M059J (cell line): ENCODE measurements around the gene PARL. TPM values are rescaled to one million over a fixed set of nuclear protein-coding genes. Genes with fewer than 3 reads are reported as not detected.

Experiments used
- DNase-seq: peaks from one replicate; pipeline ENCODE4 v3.0.0-alpha.2; 2012; ENCODE audit warnings: low read depth
- total RNA-seq: library from RNA; depleted of rRNA; stranded (reverse); fragments of >200 nt; shearing (Covaris generic); gene quantifications from 2 replicates; pipeline ENCODE4 v1.2.3, GENCODE V29; 2014

The PARL gene
- total RNA-seq, 1 experiment from 2014 or later, result 75.4 TPM

DNA sequence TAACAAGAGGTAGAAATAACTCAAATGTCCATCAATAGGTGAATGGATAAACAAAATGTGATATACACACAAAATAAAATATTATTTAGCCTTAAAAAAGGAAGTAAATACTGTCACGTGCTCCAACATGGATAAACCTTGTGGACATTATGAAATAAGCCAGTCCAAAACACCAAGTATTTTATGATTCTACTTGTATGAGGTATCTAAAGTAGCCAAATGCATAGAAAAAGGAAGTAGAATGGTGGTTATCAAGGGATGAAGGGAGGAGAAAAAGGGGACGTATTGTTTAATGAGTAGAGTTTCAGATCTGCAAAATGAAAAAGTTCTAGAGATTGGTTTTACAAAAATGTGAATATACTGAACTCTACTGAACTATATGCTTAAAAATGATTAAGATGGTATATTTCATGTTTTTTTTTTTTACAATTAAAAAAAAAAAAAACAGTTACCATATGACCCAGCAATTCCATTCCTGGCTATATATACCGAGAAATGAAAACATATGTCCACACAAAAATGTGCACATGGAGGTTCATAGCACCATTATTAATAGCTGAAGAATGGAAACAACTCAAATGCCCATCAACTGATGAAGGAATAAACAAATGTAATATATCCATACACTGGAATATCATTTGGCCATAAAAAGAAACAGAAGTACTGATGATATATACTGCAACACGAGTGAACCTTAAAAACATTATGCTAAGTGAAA lies 30.2 kb downstream of the PARL start:
- DNase-seq, result no peak

DNA sequence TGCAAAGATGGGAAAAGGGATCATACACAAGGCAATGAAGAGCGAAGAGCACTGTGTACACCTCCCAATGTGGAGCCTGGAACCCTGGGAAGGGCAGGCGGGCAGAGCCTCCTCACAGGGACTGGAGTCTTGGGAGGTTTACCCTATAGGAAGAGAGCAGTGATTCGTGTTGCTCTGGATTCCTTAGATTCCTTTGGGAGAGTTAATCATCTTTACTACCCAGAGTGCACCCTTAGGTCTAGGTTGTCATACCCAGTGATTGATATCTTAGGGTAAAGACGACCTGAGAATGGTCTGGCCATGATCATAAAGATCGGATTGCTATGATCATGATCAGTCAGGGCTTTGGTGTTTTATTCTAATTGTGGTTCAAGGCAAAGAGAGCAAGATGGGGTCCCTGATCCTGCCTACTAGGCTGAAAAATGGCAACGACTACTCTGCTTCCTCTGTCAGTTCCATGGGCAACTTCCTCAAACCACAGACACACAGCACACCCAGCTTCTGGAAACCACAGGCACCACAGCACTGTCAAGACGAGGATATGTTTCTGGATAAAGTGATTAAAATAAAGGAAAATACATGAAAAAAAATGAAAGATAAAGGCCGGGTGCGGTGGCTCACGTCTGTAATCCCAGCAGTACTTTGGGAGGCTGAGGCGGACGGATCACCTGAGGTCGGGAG lies 38.9 kb downstream of the PARL start:
- DNase-seq, result peak; percentile 46

DNA sequence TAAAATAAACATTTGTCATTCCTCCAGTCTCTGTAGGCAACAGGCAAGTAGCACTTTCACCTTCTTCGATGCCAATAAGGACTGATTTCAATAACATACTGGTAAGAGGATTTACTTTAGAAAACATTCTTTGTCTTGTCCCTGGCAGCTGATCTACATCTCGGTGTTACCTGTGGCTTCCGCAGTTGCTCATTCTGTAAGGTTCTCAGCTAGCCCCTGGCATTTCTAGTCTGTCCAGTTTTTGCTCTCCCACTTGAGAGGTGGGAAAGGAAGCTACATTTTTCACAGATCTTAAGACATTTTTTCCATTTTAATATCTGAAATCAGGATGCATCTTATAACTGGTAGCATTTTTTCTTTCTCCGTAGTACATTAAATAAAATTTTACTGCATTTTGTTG lies 39.6 kb downstream of the PARL start:
- no peak for DNase-seq

DNA sequence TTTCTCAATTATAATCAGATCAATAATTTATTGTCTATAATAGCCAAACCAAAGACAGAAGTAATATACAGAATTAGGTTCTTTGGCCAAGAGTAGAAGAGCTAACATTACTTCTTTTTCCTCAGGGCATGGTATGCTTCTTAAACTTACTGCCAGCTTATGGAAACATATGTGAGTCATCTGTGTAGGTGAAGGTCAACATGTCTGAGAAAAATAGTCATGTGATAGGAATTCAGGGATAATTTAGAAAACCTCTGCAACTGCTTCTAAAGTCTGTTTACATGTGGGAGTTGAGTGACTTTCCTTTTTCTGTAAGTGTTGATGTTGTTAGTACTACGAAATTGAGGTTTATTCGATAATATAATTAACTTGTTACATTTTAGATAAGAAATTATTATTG lies 40.1 kb downstream of the PARL start:
- DNase-seq, result peak; percentile 87

DNA sequence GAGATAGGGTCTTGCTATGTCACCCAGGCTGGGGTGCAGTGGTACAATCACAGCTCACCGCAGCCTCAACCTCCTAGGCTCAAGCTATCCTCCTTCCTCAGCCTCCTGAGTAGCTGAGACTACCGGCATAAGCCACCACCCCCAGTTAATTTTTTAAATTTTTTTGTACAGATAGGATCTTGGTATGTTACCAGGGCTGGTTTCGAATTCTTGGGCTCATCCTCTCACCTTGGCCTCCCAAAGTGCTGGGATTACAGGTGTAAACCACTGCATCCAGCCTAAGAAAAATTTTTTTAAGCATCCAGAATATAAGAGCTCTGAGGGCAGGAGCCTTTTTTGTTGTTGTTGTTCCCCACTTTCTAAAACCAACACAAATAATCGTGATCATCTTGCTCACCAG lies 44.9 kb downstream of the PARL start:
- DNase-seq, result no peak

DNA sequence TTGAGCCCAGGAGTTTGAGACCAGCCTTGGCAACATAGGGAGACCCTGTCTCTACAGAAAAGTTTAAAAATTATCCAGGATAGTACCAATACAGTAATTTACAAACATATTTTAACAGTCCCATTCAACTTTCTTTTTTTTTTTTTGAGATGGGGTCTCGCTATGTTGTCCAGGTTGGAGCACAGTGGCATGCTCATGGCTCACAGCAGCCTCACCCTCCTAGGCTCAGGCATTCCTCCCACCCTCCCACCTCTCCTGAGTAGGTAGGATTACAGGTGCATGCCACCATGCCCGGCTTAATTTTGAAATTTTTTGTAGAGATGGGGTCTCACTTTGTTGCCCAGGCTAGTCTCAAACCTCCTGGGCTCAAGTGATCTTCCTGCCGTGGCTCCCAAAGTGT lies 46.8 kb downstream of the PARL start:
- DNase-seq, result no peak

DNA sequence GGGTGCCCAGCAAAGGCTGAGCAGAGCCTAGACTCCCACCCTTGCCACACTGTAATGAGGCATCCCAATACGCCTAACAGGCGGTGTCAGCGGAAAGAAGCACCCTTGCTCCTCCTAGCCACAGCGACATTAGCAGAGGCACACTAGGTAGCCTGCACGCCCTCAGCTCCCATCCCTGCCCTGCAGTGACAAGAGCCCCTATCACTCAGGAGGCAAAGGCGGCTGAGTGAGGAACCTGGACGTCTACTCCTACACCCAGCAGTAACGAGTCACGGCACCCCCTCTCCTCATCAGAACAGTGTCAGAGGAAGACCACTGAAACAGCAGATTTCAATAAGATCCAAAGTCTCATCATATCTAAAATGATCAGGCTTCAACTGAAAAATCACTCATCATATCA lies 47.3 kb downstream of the PARL start:
- no peak for DNase-seq

DNA sequence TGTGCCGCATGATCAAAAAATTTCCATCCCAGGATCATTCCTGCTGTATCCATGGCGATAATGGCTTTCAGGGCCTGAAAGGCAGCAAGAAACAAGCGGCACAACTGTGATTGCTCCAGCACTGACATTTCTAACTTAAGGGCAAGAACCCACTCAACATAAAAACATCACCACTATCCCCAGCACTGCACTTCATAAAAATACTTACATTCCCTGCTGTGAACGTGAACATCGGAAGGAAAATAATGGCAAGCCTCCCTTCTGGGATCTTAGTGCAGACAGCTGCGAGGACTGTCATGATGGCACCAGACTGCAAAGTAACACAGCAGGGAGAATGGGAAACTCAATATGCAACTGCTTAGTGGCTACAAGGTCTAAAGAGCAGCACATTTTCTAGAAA lies 51.2 kb downstream of the PARL start:
- DNase-seq, result no peak

DNA sequence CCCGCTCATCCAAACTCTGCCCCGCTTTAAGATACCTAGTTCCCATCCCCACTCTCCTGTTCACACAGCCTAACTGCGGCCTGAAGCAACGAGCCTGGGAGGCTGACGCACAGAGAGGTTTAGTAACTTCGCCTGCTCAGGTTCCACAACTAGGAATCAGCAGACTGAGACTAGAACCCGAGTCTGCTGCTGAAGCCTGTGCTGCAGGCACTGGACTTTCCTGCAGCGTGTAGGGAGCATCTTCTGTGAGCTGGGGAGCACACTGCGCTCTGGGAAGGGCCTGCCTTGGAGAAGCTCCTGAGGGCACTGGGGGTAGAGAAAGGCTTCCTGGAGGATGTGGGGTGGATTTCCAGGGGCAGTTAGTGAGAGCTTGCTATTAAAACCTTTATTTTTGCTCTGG lies 54.5 kb downstream of the PARL start:
- no peak for DNase-seq

DNA sequence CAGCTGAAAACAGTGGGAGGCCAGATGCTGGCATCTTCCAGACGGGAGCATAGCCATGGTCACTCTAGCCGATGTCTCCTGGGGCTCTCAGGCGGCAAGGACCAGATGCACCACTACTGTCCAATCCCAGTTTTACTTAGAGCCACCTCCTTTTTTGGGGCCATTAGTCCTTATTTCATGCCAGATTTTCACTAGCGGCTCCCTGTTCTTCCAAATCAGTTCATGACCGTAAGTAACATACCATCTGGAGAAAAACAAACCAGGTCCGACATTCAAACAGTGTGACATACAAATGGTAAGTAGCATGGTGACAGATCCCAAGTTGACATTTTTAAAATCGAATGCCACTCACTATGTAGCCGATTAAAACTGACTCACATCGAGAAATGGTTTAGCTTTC lies 55.2 kb downstream of the PARL start:
- DNase-seq, result no peak

DNA sequence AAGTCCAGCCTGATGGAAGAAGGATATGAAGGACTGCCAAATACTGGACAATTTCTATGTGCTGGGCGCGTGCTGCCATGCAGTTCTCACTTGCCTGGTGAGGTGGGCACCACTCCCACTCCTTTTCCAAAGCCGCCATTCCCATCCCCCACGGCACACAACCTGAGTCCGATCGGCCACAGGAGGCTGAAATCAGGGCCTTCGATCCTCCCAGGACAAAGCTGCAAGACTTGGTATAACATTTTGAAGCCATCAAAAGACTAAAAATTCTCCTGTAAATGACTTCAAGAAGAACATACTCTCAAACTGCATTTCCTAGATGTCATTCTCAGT lies 56.2 kb downstream of the PARL start:
- DNase-seq, result no peak

DNA sequence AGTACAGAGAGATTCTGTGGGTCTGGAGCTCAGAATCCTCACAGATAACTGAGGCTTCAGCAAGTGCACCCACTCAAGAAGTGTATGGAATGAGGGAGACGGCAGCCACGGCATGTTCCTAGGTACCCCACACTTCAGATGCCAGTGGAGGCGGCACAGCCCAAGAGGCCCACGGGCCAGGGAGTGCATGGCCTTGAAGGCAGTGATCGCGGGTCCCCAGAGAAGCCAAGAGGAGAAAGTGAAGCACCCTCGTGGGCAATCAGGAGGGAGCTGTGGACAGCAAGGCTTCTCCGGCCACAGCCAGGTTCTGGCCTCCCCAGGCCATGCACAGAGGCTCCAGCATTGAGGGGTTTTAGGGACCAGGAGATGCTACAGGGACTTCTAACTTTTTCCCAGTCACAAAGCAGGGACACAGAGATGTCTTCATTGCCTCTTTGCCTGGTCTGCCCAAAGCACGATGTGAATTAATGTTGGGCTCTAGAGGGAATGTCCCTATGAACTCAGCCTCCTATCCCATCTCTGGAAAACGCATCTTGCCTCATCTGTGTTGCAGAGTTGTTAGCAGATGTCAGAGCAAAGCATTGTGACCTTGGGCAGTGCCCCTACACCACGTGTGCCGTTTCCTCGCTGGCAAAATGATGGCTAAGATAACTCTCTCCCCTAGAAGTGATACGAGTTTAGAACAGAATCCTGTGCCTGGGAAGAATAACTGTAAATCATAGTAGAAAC lies 56.7 kb downstream of the PARL start:
- DNase-seq, result no peak

DNA sequence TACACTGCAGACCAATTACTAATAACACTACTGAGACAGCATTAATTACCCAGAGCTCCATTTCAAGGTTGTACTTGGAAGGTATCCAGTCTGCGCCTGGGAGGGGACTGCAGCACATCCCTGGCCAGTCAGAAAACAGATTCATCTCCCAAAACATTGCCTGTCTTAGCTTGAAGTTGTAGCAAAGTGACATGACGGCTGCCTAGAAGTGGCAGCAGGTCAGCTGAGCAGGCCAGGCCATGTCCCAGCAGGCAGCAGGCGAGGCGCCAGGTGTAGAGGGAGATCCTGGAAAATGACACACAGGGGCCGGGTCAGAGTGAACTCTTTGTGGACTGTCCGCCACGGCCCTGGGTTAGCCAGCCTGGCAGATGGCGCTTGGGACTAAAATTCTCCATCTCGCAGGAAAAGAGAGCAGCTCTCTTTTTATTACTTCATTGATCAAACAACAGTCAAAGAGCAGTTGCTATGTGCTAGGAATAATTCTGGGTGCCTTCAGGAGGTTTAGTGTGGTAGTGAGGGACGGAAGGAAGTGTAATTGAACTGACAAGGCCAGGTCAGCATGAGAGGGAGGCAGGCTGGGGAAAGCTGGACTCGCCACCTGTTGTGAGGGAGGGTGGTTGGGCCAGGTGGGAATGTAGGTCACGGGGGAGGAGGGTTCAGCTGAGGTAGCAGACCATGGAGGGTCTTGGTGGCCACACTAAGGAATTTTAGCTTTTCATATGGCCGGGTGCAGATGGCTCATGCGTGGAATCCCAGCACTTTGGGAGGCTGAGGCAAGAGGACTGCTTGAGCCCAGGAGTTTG lies 58.0 kb downstream of the PARL start:
- DNase-seq, result no peak

DNA sequence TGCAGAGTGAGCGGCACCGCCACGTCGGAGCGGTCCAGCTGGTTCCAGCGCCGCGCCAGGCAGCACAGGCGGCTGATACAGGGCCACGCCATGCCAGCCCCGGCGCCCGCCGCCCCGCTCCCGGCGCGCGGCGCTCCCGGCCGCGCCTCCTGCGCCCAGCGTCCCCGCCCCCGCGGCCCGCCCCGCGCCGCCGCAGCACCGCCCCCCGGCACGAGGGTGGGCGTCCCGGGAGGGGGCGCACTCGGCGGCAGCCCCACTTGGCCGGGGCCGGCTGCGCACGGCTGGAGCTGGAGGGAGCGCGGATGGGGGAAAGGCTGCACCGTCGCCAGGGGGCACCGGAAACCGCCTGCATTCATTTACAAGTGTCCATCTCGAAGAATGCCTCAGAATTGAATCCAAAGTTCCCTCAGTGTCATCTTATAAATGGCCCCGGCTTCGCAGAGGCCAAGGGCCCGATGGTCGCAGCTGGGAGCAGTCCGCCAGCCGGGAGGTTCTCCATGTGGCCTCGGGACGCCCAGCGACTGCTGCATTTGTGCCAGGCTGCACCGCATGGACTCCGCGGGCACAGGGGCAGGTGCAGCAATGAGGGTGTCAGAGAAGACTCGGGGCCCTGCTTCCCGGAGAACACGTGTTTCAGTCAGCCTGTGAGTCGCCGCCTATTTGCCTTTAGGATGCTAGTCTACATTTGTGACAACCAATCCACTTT lies 59.1 kb downstream of the PARL start, which contains the start of gene MAP6D1:
MAP6D1 (minus strand) TSS at position 122 of the 706 bp plus-strand sequence; CDS start at position 92, 30 bp downstream.
- peak; percentile 58 for DNase-seq

DNA sequence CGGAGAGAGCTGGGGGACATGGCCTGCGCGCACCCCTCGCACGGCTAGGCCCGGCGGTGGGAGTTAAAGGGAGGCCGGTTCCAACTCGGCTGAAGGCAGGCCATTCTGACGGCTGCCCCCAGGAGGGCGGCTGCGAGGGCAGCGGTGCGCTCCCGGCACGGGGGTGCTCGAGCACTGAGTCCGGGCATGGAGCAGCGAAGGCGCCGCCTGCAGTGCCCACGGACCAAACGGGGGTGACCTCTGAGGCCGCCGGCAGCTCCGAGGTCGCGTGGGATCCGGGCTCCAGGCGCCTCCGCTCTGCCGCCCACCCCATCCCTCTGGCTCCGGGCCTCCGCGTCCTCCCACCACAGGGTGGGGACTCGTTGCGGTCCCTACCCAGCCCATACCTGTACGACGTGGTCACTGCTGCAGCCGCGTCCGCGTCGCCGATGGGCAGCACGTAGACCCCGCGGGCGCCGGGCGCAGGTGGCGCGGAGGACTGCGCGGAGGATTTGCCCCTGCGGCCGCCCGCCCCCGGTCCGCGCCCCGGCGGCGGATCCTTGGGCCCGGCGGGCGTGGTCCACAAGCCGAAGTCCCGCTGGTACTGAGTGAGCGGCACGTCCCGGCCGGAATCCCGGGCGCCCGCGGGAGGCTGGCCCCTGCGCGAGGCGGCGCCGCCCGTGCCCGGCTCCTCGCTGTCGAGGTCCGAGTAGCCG lies 59.8 kb downstream of the PARL start:
- peak; percentile 25 for DNase-seq

DNA sequence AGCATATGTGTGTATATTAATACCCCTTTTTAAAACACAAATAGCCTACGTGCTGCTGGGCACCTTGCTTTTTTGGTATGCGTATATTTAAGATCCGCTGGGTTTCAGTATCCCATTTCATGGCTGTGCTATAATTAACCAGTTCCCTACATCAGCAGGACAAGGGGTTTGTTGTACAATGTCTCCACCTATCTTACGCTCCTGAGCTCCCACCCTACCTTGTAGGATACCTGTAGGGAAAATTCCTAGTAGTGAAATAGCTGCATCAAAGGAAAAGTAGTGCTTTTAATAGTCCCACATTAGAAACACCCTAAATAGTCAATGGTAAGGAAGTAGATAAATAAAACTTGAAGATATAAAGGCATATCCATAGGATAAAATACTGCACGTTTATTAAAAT lies 60.7 kb downstream of the PARL start:
- no peak for DNase-seq

DNA sequence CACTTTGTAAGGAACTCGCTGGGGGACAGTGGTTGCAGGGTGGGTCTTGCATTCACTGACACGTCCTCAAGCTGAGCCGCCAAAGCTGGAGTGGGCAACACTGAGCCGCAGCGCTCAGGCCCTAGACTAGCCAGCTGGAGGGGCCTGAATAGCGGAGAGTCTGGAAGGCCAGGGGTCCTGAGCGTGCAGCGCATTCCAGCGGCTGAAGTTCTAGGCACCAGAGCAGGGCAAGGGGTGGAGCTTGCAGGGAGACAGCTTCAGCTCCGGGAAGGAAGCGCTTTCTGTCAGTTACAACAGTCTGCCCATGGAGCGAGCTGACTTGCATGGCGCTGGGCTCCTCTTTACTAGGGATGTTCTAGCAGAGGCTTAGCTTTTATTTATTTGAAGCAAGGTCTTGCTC lies 62.0 kb downstream of the PARL start:
- DNase-seq, result no peak

DNA sequence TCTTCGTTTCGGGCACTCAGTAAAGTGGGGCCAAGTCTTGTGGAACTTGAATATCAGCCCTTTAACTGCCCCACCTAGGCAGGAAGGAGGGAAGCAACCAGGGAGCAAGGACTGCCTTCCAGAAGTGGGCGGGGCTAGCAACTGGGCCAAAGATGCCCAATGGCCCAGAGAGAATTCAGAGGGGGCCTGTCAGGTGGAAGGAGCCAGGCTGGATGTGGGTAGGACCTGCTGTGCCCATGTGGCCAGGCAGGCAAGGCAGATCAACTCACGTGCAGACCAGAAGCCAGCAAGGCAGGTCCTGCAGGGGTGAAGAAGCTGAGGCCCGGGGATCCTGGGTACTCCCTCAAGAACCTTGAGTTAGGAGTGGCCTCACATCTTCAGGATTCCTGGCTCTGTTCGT lies 64.8 kb downstream of the PARL start:
- no peak for DNase-seq

DNA sequence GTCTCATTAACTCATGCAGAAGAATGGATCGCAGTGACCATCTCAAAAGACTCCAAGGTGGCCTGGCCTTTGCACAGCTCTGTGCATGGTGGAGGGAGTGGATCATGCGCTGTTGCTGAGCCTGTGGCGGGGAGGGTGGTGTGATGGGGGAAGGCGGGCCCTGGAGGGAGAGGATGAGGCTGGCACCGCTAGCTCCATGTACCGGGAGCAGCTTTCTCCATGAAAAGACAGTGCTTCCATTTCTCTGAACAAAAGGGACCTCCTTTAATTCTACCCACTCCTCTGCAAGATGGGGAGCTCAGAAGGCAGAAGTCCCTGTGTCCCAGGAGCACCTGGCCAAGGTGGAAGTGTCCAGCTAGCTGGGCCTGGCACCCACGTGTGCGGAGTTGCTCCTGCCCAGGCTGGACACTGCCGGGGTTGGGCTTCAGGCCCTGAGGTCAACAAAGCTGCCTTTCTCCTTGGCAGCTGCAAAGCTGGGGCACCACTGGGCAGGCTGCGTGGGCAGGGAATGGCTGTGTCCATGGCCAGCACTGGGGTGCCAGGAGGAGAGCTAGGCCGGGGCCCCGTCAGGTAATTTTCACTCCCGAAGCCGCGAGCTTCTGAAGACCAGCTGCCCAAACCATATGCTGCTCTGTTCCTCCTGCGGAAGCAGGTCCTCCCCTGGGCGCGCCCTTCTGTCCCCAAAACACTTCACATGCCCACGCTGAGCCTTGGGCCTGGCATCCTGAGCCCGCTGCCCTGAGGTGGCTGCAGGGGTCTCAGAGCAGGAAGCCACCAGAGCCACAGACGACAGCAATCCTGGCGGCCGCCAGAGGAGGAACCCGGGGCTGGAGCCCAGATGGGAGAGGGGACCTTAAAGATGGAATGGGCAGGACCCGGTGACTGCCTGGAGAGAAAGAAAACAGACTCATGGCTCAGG lies 65.7 kb downstream of the PARL start:
- no peak for DNase-seq
